ENCODE results near the gene ITGA11.

ITGA11 gene

GRCh38 chr15:68333775-68334470 is 98.0 kb downstream of the ITGA11 start:
- DNase-seq (ENCODE audit: low read depth in 3 of 3, low spot score in 1 of 3), result no peak

DNA sequence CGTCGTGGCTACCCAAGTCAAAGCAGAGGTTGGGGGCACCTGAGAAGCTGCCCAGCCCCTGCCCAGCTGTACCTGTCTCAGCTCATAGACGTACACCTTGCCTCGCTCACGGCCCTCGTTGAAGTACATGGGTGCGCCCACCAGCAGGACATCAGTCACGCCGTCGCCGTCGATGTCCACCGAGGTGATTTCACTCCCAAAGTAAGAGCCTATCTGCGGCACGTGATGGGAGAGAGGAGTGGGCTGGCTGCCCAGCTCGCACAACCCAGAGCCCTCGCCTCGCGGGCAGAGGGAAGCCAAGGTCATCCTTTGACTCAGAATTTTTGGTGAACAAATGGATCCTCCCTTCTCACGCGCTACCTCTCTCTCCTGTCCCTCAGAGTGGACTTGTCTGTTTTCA is 99.7 kb downstream of the ITGA11 start:
- no peak for DNase-seq (ENCODE audit: low read depth in 3 of 3, low spot score in 1 of 3)

GRCh38 chr15:68330901-68331300 is 101.1 kb downstream of the ITGA11 start:
- DNase-seq (ENCODE audit: low read depth in 3 of 3, low spot score in 1 of 3), result no peak

- DNase-seq (ENCODE audit: low read depth in 3 of 3, low spot score in 1 of 3), result no peak
These were observed 101.5 kb downstream of the ITGA11 start for GRCh38 chr15:68330416-68330815.

DNA sequence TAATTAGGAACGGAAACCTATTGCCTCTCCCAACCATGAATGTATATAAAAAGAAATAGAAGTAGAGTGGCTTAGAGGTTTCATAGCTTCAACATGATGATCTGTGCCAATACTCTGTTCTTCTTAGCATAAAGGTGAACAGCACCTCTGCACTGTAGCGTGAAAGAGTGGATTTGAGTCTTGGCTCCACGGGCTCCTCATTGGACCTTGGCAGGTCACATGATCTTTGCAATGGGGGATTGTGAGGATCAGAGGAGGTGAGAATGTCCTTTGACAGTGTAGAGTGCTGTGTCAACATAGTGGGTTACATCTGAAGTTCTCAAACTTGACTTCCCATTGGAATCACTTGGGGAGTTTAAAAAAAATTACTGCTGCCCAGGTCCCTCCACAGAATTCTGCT is 103.0 kb downstream of the ITGA11 start:
- no peak for DNase-seq (ENCODE audit: low read depth in 3 of 3, low spot score in 1 of 3)

DNA sequence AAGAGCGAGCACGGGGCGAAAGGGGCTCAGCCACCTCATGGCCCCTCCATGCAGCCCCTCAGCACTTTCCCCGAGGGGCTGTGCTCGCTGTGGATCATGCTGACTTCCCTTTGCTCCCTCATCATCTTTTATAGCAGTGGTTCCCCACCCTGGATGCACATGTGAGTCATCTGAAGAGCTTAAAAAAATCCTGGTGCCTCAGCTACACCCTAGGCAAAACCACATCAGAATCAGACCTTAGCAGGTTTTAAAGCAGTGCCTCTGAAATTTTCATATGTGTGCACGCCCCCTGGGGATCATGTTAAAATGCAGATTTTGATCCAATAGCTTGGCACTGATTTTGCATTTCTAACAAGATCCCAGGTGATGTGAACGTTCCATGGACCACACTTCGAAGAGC is 103.5 kb downstream of the ITGA11 start:
- peak in 1 of 3 donors; percentile 3 for DNase-seq (ENCODE audit: low read depth in 3 of 3, low spot score in 1 of 3)

- DNase-seq (ENCODE audit: low read depth in 3 of 3, low spot score in 1 of 3), result no peak
These were observed 105.1 kb downstream of the ITGA11 start for GRCh38 chr15:68326711-68327354.

DNA sequence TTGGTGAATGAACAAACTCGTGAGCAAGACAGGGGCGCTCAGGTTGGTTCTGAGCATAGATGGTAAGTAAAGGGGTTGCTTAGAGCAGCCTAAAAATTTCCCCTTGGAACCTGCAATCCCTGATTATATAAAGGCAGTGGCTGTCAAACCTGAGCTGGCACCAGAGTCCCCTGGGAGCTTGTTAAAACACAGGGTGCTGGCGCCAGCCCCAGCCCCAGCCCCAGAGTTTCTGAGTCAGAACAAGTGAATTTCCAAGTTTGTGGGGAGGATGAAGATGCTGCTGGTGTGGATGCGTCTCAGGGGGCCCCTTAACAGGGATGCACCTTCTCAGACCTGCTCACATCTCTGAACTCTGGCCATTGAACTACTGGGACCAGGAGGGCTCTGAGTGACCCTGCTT is 106.2 kb downstream of the ITGA11 start:
- no peak for DNase-seq (ENCODE audit: low read depth in 3 of 3, low spot score in 1 of 3)

- DNase-seq (ENCODE audit: low read depth in 3 of 3, low spot score in 1 of 3), result no peak
These were observed 109.2 kb downstream of the ITGA11 start for GRCh38 chr15:68322796-68323195.

GRCh38 chr15:68321229-68321628 is 110.7 kb downstream of the ITGA11 start:
- DNase-seq (ENCODE audit: low read depth in 3 of 3, low spot score in 1 of 3), result no peak

DNA sequence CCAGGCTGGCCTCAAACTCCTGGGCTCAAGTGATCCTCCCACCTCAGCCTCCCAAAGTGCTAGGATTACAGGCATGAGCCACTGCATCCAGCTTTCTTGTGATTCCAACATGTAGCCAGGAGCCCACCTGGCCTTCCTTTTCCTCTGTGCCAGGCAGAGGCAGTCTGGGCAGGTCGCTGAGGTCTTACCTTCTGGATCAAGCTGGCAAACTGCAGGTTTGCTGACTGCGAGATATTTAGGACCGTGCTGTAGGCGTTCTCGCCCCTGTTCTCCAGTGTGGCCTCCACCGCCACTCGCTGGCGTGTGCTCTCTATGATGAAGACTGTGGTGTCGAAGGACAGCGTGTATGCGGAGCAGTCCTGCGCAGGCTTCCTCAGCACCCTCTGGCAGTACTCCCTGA is 112.0 kb downstream of the ITGA11 start:
- no peak for DNase-seq (ENCODE audit: low read depth in 3 of 3, low spot score in 1 of 3)

GRCh38 chr15:68318931-68319909 is 112.7 kb downstream of the ITGA11 start:
- no peak for DNase-seq (ENCODE audit: low read depth in 3 of 3, low spot score in 1 of 3)

- no peak for DNase-seq (ENCODE audit: low read depth in 3 of 3, low spot score in 1 of 3)
These were observed 113.7 kb downstream of the ITGA11 start for GRCh38 chr15:68318008-68318835.

DNA sequence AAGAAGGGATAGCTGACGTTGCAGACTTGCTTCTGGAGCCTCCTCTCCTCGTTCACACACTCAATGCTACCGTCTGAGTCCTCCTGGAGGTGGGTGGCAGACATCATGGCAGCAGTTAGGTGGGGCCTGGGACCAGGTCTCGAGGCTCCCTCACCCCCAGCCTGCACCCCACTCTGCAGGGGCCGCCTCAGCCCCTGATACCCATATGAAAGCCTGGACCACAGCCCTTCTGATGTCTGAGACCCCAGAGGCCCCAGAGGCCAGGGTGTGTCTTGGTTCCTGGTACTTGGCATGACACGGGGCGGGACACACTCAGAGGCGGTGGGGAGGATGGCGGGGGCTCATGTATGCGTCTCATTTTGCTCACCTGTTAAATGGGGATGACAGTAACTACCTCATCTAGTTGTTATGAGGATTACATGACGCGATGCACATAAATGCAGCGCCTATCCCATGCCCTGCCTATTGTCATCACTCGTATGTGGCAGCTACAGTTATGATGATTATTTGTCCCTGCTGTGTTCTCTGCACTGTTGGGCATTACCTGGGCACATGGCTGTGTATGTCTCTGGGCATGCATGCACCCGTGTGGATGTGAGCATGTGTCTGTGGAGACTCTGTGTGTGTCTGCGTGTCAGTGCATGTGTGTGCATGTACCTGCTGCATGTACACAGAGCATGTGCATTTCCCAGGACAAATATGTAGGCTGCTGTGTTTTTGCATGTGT is 114.5 kb downstream of the ITGA11 start:
- DNase-seq (ENCODE audit: low read depth in 3 of 3, low spot score in 1 of 3), result no peak

DNA sequence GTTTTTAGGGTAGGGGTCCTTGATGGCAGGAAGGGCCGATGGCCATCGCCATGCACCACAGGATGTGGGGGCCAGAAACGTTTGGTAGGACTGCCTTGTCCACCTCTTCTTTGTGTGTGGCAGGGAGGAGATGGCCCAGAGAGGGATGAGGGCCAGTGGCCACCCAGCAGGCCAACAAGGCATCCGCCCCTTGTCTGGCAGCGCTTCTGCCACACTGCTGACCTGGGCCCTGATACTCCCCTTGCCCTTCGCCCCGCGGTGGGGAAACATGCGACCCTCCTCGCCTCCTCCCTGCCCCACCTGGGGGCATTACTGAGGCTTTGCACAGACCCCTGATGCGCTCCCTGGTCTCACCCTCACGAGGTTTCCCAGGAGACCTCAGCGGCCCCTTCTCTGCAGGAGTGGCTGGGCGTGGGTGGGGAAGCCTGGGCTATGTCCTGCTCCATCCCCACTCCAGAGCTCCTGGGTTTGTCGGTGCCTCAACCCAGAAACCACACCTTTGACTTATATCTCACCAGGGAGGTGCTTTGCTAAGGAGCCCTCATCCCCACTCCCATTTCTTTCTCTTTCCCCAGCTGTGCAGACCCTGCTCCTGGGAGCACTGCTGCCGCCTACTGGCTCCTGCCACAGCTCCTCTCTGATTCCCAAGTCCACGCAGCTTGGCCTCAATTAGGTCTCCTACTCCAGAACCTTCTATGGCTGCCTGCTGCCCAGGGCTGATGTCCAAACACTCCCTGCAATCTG is 115.7 kb downstream of the ITGA11 start:
- no peak for DNase-seq (ENCODE audit: low read depth in 3 of 3, low spot score in 1 of 3)

DNA sequence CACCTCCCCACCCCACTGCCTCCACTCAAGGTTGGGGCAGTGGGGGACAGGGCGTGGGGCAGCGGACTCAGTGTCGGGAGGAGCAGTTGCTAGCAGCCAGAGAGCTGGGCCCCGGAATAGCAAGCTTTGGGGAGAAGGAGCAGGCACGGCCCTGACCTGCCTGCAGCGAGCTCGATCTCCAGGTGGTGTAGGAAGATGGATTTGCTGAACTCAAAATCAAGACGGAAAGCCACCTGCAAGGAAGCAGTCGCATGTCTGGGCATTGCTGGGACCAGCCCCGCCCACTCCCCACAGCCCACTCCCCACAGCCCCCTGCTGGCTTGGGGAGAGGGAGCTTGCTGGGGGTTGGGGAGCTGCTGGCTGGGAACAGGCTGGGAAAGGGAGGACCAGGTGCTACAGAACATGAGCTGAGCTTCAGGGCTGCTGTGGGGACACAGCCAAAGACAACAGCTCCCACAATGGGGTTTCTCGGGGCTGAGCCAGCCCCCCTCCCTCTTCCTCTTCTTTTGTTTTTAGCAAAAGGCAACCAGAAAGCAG is 116.4 kb downstream of the ITGA11 start:
- DNase-seq (ENCODE audit: low read depth in 3 of 3, low spot score in 1 of 3), result no peak

GRCh38 chr15:68315035-68315434 is 116.9 kb downstream of the ITGA11 start:
- no peak for DNase-seq (ENCODE audit: low read depth in 3 of 3, low spot score in 1 of 3)

DNA sequence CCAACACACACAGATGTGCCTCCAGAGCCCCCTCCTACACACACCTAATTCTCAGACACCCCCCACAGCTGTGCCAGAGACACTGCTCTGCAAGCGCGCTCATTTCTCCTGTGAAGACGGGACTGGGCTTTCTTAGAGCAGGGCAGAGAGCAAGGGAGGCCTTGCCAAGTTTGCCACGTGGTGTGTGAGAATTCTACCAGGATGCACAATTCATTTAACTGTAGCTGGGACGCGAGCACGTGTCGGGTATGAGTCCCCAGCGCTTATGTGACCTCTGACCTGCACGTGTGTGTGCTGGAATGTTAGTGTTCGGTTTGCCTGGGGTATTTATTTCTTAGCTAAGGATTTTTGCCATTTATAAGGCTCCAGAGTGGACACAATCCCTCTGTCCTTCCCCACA is 117.4 kb downstream of the ITGA11 start:
- no peak for DNase-seq (ENCODE audit: low read depth in 3 of 3, low spot score in 1 of 3)
